ENCODE data around the gene MSRB1.

- TF ChIP-seq USF2 (IDR thresholded peaks at IDR 0.05) (no peak), SMC3 (IDR thresholded peaks at IDR 0.05) (no peak), RARB (CRISPR knock-in tag; IDR thresholded peaks at IDR 0.05) (no peak), KDM1A (IDR thresholded peaks at IDR 0.05; ENCODE audit: low read depth) (no peak), POLR2AphosphoS2 (conservative IDR thresholded peaks at IDR 0.05; ENCODE audit: low read length) (no peak), POLR2A (IDR thresholded peaks at IDR 0.05; ENCODE audit: low read length) (no peak), CTCF (IDR thresholded peaks at IDR 0.05) (no peak), MAZ (IDR thresholded peaks at IDR 0.05; ENCODE audit: borderline replicate concordance, low read depth, low read length) (no peak), MAX (IDR thresholded peaks at IDR 0.05) (no peak), JUNB (IDR thresholded peaks at IDR 0.05) (no peak), RAD21 (conservative IDR thresholded peaks at IDR 0.05 in 1 of 2, IDR thresholded peaks at IDR 0.05 in 1 of 2) (no peak)
Measured at GRCh38 chr16:1912215-1912543, 30.8 kb downstream of the MSRB1 start.

All from A549 (cell line).